Panc1 (cell line): Measurements from ENCODE around the gene MAML1. TPM values are rescaled to one million over a fixed set of nuclear protein-coding genes. Genes with fewer than 3 reads are reported as not detected.

Experiments used
- ATAC-seq: fragments of 200-7000 bp; cut with Tn5 transposase; 2 replicates; pipeline ENCODE4 v1.9.1; 2020; ENCODE audit warnings: mild to moderate bottlenecking, moderate library complexity
- BruUV-seq: library from RNA; stranded (reverse); fragments of 400-500 nt; replicated peaks from 2 replicates; lab custom pipeline; 2021; lab: Mats Ljungman, UMichigan
- CTCF ChIA-PET: fragments of 300-600 bp; sonication (Branson Sonifier 250); formaldehyde crosslinking; loops from one replicate; lab custom pipeline; 2022; ENCODE audit warnings: antibody characterized with exemption; lab: Charles Lee
- POLR2A ChIA-PET: fragments of 300-600 bp; sonication (Branson Sonifier 250); formaldehyde crosslinking; loops from one replicate; lab custom pipeline; 2022; ENCODE audit warnings: antibody characterized with exemption; lab: Charles Lee
- DNase-seq: peaks from one replicate; pipeline ENCODE4 v3.0.0-alpha.2; 2010; ENCODE audit warnings: low read depth, low spot score
- H3K27ac ChIP-seq: 2 replicates; pipeline ENCODE4 v1.5.1; 2011; ENCODE audit warnings: mild to moderate bottlenecking, low read length, inconsistent platforms
- H3K27me3 ChIP-seq: fragments of 200-500 bp; sonication (Bioruptor generic); 2 replicates; pipeline ENCODE4 v1.6.0; 2014; ENCODE audit warnings: low read length, inconsistent platforms; ENCODE audit not compliant: control insufficient read depth, insufficient read depth
- H3K36me3 ChIP-seq: fragments of 200-500 bp; sonication (Bioruptor generic); 2 replicates; pipeline ENCODE4 v1.5.1; 2014; ENCODE audit warnings: inconsistent platforms, mild to moderate bottlenecking, low read length, moderate library complexity; ENCODE audit not compliant: control insufficient read depth, insufficient read depth
- H3K4me1 ChIP-seq: 2 replicates; pipeline ENCODE4 v1.5.1; 2011; ENCODE audit warnings: inconsistent platforms, mild to moderate bottlenecking, low read length, moderate library complexity; ENCODE audit not compliant: control insufficient read depth, insufficient read depth
- H3K4me3 ChIP-seq, 2 experiments: 2 replicates each; pipeline ENCODE4 v1.5.1; 2011 to 2012; ENCODE audit warnings: low read depth in 2 of 2, low read length in 2 of 2, mild to moderate bottlenecking in 2 of 2, inconsistent platforms in 1 of 2, moderate library complexity in 1 of 2
- H3K9me3 ChIP-seq: fragments of 200-500 bp; sonication (Bioruptor generic); 2 replicates; pipeline ENCODE4 v1.5.1; 2014; ENCODE audit warnings: low read depth, mild to moderate bottlenecking, inconsistent platforms, low read length, moderate library complexity; ENCODE audit not compliant: control insufficient read depth, insufficient read depth
- POLR2AphosphoS5 ChIP-seq: IDR thresholded peaks from 2 replicates; pipeline ENCODE4 v1.6.1; 2012; ENCODE audit warnings: mild to moderate bottlenecking, low read depth, low read length, moderate library complexity
- SIN3A ChIP-seq: IDR thresholded peaks from 2 replicates; pipeline ENCODE4 v1.6.1; 2012; ENCODE audit warnings: low read depth, mild to moderate bottlenecking, low read length, moderate library complexity, borderline replicate concordance; ENCODE audit not compliant: insufficient read depth
- TCF7L2 ChIP-seq: IDR thresholded peaks from 2 replicates; pipeline ENCODE4 v1.6.1; 2011; ENCODE audit warnings: mild to moderate bottlenecking, low read depth, low read length, inconsistent platforms
- in situ Hi-C: cut with HindIII; loops from 2 replicates; pipeline ENCODE4 v1.10.0; 2016; ENCODE audit warnings: low sequenced_read_pairs, low pct_unique_long_range_greater_than_20kb
- intact Hi-C: fragments of 100-400 bp; cut with micrococcal nuclease; formaldehyde crosslinking; loops from one replicate; pipeline ENCODE4 v1.10.0; 2022; ENCODE audit not compliant: unreplicated experiment
- total RNA-seq: library from RNA; stranded (reverse); gene quantifications from one replicate; pipeline ENCODE4 v1.2.1, GENCODE V29; 2021; ENCODE audit not compliant: unreplicated experiment
- TF ChIP-seq, protein P1 (sequence below): fragments of 450-650 bp; IDR thresholded peaks from 2 replicates; pipeline ENCODE4 v1.5.1; 2017; ENCODE audit warnings: mild to moderate bottlenecking
- TF ChIP-seq, protein P2 (sequence below), 2 experiments: IDR thresholded peaks; 2 replicates each; pipeline ENCODE4 v1.6.1; 2011 to 2012; ENCODE audit warnings: low read depth in 2 of 2, control low read depth in 1 of 2, low read length in 1 of 2, mild to moderate bottlenecking in 1 of 2, moderate library complexity in 1 of 2; ENCODE audit not compliant: insufficient read depth in 1 of 2

Gene MAML1
- total RNA-seq, 1 experiment from 2014 or later: 31.3 TPM

DNA sequence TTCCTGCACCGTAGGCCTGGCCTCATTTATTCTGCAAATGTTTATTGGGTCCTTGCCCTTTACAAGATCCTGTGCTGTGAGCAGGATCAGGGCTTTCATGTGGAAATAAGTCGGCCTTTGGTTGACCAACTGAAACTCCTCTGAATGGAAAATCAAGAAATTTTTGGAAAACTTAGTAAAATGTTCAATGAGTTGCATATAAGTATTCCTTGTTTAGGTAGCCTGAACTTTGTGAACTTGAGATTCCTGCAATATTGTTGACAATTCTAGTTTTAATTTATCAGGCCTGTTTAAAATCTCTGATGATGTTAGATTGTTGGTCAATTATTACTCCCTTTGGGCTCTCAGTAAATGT lies 1.1 kb downstream of the MAML1 start:
- TF ChIP-seq, protein P1, sequence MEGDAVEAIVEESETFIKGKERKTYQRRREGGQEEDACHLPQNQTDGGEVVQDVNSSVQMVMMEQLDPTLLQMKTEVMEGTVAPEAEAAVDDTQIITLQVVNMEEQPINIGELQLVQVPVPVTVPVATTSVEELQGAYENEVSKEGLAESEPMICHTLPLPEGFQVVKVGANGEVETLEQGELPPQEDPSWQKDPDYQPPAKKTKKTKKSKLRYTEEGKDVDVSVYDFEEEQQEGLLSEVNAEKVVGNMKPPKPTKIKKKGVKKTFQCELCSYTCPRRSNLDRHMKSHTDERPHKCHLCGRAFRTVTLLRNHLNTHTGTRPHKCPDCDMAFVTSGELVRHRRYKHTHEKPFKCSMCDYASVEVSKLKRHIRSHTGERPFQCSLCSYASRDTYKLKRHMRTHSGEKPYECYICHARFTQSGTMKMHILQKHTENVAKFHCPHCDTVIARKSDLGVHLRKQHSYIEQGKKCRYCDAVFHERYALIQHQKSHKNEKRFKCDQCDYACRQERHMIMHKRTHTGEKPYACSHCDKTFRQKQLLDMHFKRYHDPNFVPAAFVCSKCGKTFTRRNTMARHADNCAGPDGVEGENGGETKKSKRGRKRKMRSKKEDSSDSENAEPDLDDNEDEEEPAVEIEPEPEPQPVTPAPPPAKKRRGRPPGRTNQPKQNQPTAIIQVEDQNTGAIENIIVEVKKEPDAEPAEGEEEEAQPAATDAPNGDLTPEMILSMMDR: no peak
- TF ChIP-seq TCF7L2 (no peak), SIN3A (no peak), POLR2AphosphoS5 (no peak)
- TF ChIP-seq, protein P2, sequence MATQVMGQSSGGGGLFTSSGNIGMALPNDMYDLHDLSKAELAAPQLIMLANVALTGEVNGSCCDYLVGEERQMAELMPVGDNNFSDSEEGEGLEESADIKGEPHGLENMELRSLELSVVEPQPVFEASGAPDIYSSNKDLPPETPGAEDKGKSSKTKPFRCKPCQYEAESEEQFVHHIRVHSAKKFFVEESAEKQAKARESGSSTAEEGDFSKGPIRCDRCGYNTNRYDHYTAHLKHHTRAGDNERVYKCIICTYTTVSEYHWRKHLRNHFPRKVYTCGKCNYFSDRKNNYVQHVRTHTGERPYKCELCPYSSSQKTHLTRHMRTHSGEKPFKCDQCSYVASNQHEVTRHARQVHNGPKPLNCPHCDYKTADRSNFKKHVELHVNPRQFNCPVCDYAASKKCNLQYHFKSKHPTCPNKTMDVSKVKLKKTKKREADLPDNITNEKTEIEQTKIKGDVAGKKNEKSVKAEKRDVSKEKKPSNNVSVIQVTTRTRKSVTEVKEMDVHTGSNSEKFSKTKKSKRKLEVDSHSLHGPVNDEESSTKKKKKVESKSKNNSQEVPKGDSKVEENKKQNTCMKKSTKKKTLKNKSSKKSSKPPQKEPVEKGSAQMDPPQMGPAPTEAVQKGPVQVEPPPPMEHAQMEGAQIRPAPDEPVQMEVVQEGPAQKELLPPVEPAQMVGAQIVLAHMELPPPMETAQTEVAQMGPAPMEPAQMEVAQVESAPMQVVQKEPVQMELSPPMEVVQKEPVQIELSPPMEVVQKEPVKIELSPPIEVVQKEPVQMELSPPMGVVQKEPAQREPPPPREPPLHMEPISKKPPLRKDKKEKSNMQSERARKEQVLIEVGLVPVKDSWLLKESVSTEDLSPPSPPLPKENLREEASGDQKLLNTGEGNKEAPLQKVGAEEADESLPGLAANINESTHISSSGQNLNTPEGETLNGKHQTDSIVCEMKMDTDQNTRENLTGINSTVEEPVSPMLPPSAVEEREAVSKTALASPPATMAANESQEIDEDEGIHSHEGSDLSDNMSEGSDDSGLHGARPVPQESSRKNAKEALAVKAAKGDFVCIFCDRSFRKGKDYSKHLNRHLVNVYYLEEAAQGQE (IDR thresholded peaks at IDR 0.05; ENCODE audit: insufficient read depth in 1 of 2, low read depth in 2 of 2, low read length in 1 of 2): no peak
- peak overlapping the region; percentile 82 for H3K27ac ChIP-seq
- no TSS peak for BruUV-seq
- no peaks in the 10 kb centered on the region for H3K9me3 ChIP-seq
- ATAC-seq (no peak), DNase-seq (no peak)
- H3K27me3 ChIP-seq: no peaks in the 10 kb centered on the region
- in situ Hi-C loops: no loop called here
- intact Hi-C loops: no loop called here
- H3K4me3 ChIP-seq: peak overlapping the region; percentile 74 to 77
- H3K4me1 ChIP-seq: peaks cover 25% of the 10 kb centered on the region
- peaks cover 25% of the 10 kb centered on the region for H3K36me3 ChIP-seq
- POLR2A ChIA-PET: no interaction called here
- CTCF ChIA-PET: interaction anchor here (0.6 kb wide), 1 partner anchor 128 kb away, joined by 3 read pairs; no protein-coding TSS in a partner anchor

DNA sequence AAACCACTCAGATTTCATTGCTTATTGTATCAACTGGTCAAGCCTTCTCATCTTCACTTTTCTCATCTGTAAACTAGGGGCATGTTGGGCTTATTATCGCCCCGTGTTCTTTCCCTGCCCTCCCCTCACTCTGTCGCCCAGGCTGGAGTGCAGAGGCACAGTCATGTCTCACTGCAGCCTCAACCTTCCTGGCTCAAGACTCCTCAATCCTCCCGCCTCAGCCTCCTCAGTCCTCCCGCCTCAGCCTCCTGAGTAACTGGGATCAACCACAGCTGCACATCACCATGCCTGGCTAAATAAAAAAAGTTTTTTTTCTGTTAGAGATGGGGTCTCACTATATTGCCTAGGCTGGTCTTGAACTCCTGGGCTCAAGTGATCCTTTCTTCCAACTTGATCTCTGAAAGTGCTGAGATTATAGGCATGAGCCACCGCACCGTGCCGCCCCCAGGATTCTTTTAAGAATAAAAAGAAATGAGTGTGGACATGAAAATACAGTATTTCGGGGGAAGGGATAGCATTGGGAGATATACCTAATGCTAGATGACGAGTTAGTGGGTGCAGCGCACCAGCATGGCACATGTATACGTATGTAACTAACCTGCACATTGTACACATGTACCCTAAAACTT lies 2.0 kb downstream of the MAML1 start:
- BruUV-seq: no TSS peak
- Histone ChIP-seq H3K27ac (peak overlapping the region; percentile 82), H3K36me3 (peaks cover 17% of the 10 kb centered on the region), H3K9me3 (no peaks in the 10 kb centered on the region), H3K4me1 (peaks cover 22% of the 10 kb centered on the region), H3K4me3 (peak overlapping the region; percentile 74 to 77), H3K27me3 (no peaks in the 10 kb centered on the region)
- TF ChIP-seq SIN3A: no peak
- no peak for TF ChIP-seq TCF7L2
- TF ChIP-seq, protein P2 (IDR thresholded peaks at IDR 0.05; ENCODE audit: insufficient read depth in 1 of 2, low read depth in 2 of 2, low read length in 1 of 2): no peak
- TF ChIP-seq, protein P1: no peak
- no peak for TF ChIP-seq POLR2AphosphoS5
- DNase-seq (no peak), ATAC-seq (no peak)
- ChIA-PET POLR2A (no interaction called here), CTCF (no interaction called here)
- in situ Hi-C loops (no loop called here), intact Hi-C loops (no loop called here)
